HG02588 (cell line): ENCODE measurements around the gene USP8.
"Not testable (repeated sequence)": the region's sequence is repeated elsewhere in the genome, so short reads cannot be mapped to it uniquely, and the experiment has no call there.

Source experiments
- ATAC-seq: cut with Tn5 transposase; IDR thresholded peaks from one replicate; pipeline ENCODE4 v1.9.1; 2021; ENCODE audit warnings: mild to moderate bottlenecking, moderate library complexity; ENCODE audit not compliant: unreplicated experiment

USP8 gene

GRCh38 chr15:50438251-50438650, 14.0 kb downstream of the USP8 start:
- no peak for ATAC-seq

- no peak for ATAC-seq
Measured at GRCh38 chr15:50440932-50441331, 16.7 kb downstream of the USP8 start.

DNA sequence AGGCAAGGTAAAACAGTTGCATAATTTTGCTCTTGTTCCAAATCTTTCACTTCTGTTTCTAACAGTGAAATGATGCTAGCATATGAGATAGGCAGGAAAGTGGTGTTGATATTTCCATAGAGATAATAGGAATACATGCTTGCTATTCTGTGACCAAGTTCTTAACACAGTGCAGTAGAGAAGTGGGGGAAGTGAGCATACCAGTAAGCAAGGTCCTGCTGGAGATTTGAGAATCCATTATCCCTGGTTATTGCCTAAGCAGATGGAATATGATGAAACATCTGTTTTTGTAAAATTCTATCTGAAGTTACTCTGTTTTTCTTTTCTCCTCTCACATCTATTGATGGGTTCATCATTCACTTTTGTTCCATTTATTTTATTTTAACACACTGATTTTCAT, 28.7 kb downstream of the USP8 start:
- no peak for ATAC-seq

DNA sequence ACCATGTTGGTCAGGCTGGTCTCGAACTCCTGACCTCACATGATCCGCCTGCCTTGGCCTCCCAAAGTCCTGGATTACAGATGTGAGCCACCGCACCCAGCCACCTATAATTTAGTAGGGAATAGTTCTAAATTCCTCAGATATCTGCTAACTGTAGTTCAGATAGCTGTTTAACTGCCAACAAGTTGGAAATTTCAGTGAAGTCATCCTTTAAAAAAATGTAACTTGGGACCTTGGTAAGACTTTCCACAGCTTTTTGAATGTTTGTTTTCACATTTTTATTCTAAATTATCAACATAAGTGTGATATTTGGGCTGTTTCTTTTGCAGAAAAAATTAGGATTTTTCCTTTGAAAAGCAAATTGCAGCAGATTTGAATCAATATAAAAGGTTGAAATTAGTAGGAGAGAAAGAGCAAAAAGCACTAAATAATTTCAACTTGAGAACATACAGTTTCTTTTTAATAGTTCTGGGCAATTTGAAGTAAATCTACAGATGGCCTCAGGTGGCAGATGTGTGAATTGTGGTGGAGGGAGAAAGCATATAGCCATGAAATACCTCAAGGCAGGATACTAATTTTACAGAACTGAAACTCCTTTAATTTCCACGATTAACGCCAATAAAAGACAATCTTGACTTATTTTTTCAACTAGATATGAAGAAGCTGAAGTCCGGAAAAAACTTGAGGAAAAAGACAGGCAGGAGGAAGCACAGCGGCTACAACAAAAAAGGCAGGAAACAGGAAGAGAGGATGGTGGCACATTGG, 34.3 kb downstream of the USP8 start:
- ATAC-seq = no peak

GRCh38 chr15:50463423-50464358, 39.5 kb downstream of the USP8 start:
- ATAC-seq = no peak

DNA sequence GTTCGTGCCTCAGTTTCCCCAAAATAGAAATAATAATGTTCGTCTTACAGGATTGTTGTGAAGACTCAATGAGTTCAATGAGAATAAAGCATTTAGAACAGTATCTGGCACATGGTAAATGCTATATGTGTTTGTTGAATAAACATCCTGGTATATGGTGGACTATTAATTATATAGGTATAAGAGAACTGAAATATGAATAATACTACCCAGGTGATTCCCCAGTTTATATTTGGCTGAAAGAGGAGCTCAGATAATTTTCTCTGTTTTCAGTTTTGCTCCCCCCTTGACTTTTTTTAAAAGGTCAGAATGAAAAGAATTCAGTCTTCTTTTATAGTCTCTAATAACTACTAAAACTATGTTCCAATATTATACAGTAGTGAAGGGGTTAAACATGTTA, 46.9 kb downstream of the USP8 start:
- no peak for ATAC-seq

DNA sequence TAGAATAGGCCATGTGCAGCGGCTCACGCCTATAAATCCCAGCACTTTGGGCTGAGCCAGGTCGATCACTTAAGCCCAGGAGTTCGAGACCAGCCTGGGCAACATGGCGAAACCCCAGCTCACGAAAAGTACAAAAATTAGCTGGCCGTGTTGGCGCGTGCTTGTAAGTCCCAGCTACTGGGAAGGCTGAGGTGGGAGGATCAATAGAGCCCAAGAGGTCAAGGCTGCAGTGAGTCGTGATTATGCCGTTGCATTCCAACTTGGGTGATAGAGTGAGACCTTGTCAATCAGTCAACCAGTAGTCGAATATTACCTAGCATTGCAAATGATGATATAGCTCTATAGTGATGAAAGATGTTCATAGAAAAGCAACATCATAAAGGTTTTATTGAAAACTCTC, 51.9 kb downstream of the USP8 start:
- ATAC-seq = no peak

DNA sequence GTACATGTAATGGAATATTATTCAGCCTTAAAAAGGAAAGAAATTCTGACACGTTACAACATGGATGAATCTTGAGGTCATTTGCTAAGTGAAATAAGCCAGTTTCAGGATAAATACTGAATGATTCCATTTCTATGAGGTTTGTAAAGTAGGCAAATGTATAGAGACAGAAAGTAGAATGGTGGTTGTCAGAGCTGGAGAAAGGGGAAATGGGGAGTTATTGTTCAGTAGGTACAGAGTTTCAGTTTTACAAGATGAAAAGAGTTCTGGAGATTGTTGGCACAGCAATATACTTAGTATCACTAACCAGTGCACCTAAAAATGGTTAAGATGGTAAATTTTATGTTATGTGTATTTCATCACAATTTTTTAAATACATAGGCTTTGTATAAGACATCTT, 60.6 kb downstream of the USP8 start:
- ATAC-seq = peak; percentile 70

GRCh38 chr15:50485389-50485788, 61.2 kb downstream of the USP8 start:
- no peak for ATAC-seq

- ATAC-seq = no peak
Measured at GRCh38 chr15:50487287-50487686, 63.1 kb downstream of the USP8 start.

- no peak for ATAC-seq
Measured at GRCh38 chr15:50493625-50494024, 69.4 kb downstream of the USP8 start.

- not testable (repeated sequence) for ATAC-seq
Measured at GRCh38 chr15:50494547-50494946, 70.3 kb downstream of the USP8 start.

GRCh38 chr15:50496692-50497091, 72.5 kb downstream of the USP8 start:
- no peak for ATAC-seq

GRCh38 chr15:50500352-50500751, 76.1 kb downstream of the USP8 start:
- ATAC-seq = no peak

GRCh38 chr15:50501815-50502214, 77.6 kb downstream of the USP8 start:
- no peak for ATAC-seq

GRCh38 chr15:50503144-50503543, 78.9 kb downstream of the USP8 start:
- ATAC-seq = no peak

- ATAC-seq = not testable (repeated sequence)
Measured at GRCh38 chr15:50505656-50506055, 81.5 kb downstream of the USP8 start.

- no peak for ATAC-seq
Measured at GRCh38 chr15:50506121-50506520, 81.9 kb downstream of the USP8 start.

GRCh38 chr15:50513001-50513400, 88.8 kb downstream of the USP8 start:
- ATAC-seq = no peak

GRCh38 chr15:50519740-50520425, 95.7 kb downstream of the USP8 start:
- no peak for ATAC-seq

DNA sequence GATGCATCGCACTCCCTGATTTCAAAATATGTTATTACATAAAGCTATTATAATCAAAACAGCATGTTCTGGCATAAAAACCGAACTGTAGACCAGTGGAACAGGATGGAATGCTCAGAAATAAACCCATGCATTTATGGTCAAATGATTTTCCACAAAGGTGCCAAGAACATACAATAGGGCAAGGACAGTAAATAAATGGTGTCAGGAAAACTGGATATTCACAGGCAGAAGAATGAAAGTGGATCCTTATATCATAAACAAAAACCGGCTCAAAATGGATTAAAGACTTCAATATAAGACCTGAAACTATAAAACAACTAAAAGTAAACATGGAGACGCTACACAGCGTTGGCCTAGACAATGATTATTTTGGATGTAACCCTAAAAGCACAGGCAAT, 99.6 kb downstream of the USP8 start:
- no peak for ATAC-seq
